GM12878 (cell line): ENCODE results near the gene ACADM. TPM values are rescaled to one million over a fixed set of nuclear protein-coding genes. Genes with fewer than 3 reads are reported as not detected.

Experiments used
- ATAC-seq: fragments of 200-7000 bp; cut with Tn5 transposase; 3 replicates; pipeline ENCODE4 v1.9.1; 2020; ENCODE audit warnings: mild to moderate bottlenecking, moderate library complexity
- BruUV-seq: library from RNA; stranded (reverse); fragments of 400-500 nt; replicated peaks from 2 replicates; lab custom pipeline; 2021; lab: Mats Ljungman, UMichigan
- CTCF ChIA-PET: fragments of 300-600 bp; sonication (Branson Sonifier 250); formaldehyde crosslinking; extraction: SDS; loops from one replicate; lab custom pipeline; 2021; ENCODE audit warnings: inconsistent platforms; lab: Yijun Ruan, JAX
- POLR2A ChIA-PET: fragments of 350-600 bp; formaldehyde crosslinking; extraction: SDS; loops from one replicate; lab custom pipeline; 2021; ENCODE audit warnings: inconsistent platforms; lab: Charles Lee
- RAD21 ChIA-PET: fragments of 300-600 bp; sonication (Branson Sonifier 250); formaldehyde crosslinking; loops from one replicate; lab custom pipeline; 2023; ENCODE audit warnings: antibody characterized with exemption; ENCODE audit not compliant: unreplicated experiment; lab: Charles Lee
- SMC1A ChIA-PET: fragments of 300-600 bp; sonication (Branson Sonifier 250); formaldehyde crosslinking; loops from one replicate; lab custom pipeline; 2023; ENCODE audit not compliant: unreplicated experiment, uncharacterized antibody; lab: Charles Lee
- DNase-seq: peaks from one replicate; pipeline ENCODE4 v3.0.0-alpha.2; 2011; ENCODE audit warnings: low read depth, low spot score
- FAIRE-seq: peaks from 3 replicates; lab custom pipeline; 2011; peaks lifted over from hg19 to GRCh38; lab: Jason Lieb, UNC
- H2AFZ ChIP-seq: 2 replicates; pipeline ENCODE4 v1.6.0; 2011; ENCODE audit warnings: low read depth, low read length, control low read depth; ENCODE audit not compliant: control insufficient read depth
- H3K27ac ChIP-seq: 2 replicates; pipeline ENCODE4 v1.5.1; 2011; ENCODE audit warnings: control low read depth; ENCODE audit not compliant: control insufficient read depth, insufficient read depth
- H3K27me3 ChIP-seq, 2 experiments: replicated peaks in 1 of 2; 2 replicates each; pipeline versions ENCODE4 v1.6.0 to v1.6.1; 2011; ENCODE audit warnings: low read length in 1 of 2; ENCODE audit not compliant: control insufficient read depth in 2 of 2, insufficient read depth in 2 of 2
- H3K36me3 ChIP-seq, 2 experiments: 2 replicates each; pipeline ENCODE4 v1.5.1; 2011; ENCODE audit warnings: low read length in 1 of 2; ENCODE audit not compliant: control insufficient read depth in 2 of 2, insufficient read depth in 2 of 2
- H3K4me1 ChIP-seq: 2 replicates; pipeline ENCODE4 v1.6.1; 2011; ENCODE audit warnings: mild to moderate bottlenecking, low read length, moderate library complexity, mixed read lengths; ENCODE audit not compliant: control insufficient read depth, insufficient read depth
- H3K4me2 ChIP-seq: 2 replicates; pipeline ENCODE4 v1.6.0; 2011; ENCODE audit warnings: control low read depth; ENCODE audit not compliant: control insufficient read depth, insufficient read depth
- H3K4me3 ChIP-seq: fragments of 200-600 bp; sonication (generic); 2 replicates; pipeline ENCODE4 v1.5.1; 2016
- H3K79me2 ChIP-seq: 2 replicates; pipeline ENCODE4 v1.6.0; 2011; ENCODE audit warnings: low read length; ENCODE audit not compliant: control insufficient read depth, insufficient read depth
- H3K9ac ChIP-seq: 2 replicates; pipeline ENCODE4 v1.8.0; 2011; ENCODE audit warnings: low read length, control low read depth, mixed read lengths; ENCODE audit not compliant: control insufficient read depth, insufficient read depth
- H3K9me3 ChIP-seq: replicated peaks from 3 replicates; pipeline ENCODE4 v1.5.1; 2011; ENCODE audit warnings: mild to moderate bottlenecking, low read length; ENCODE audit not compliant: control insufficient read depth, insufficient read depth
- H4K20me1 ChIP-seq: 2 replicates; pipeline ENCODE4 v1.6.0; 2011; ENCODE audit not compliant: control insufficient read depth, insufficient read depth
- BCL11A ChIP-seq: IDR thresholded peaks from 2 replicates; pipeline ENCODE4 v1.6.1; 2011; ENCODE audit warnings: low read depth, low read length
- BCLAF1 ChIP-seq: fragments of 450-650 bp; IDR thresholded peaks from 2 replicates; pipeline ENCODE4 v1.6.1; 2017; ENCODE audit warnings: antibody characterized with exemption, mild to moderate bottlenecking, moderate library complexity
- CEBPB ChIP-seq, 2 experiments: fragments of 150-350 bp in 1 of 2; IDR thresholded peaks; 2 replicates each; pipeline ENCODE4 v1.6.1; 2012 to 2014; ENCODE audit warnings: low read depth in 2 of 2, low read length in 2 of 2, borderline replicate concordance in 1 of 2, inconsistent platforms in 1 of 2
- CHD2 ChIP-seq: IDR thresholded peaks from 2 replicates; pipeline ENCODE4 v1.6.1; 2011; ENCODE audit warnings: low read depth, low read length, improper control_type of control experiment, borderline replicate concordance
- CREB1 ChIP-seq: IDR thresholded peaks from 2 replicates; pipeline ENCODE4 v1.6.1; 2012; ENCODE audit warnings: low read depth, mild to moderate bottlenecking, inconsistent platforms
- CREM ChIP-seq: IDR thresholded peaks from 2 replicates; pipeline ENCODE4 v1.6.1; 2014; ENCODE audit warnings: antibody characterized with exemption, low read depth
- FOS ChIP-seq: IDR thresholded peaks from 3 replicates; pipeline ENCODE4 v1.6.1; 2011; ENCODE audit warnings: borderline replicate concordance; ENCODE audit not compliant: insufficient read length; ENCODE audit errors: extremely low read depth
- FOXM1 ChIP-seq: IDR thresholded peaks from 2 replicates; pipeline ENCODE4 v1.6.1; 2012; ENCODE audit warnings: low read depth, mild to moderate bottlenecking, inconsistent platforms, low read length, moderate library complexity
- KDM1A ChIP-seq: fragments of 200-600 bp; sonication (generic); IDR thresholded peaks from 2 replicates; pipeline ENCODE4 v1.6.1; 2016; ENCODE audit warnings: borderline replicate concordance
- MEF2A ChIP-seq: IDR thresholded peaks from 2 replicates; pipeline ENCODE4 v1.6.1; 2011; ENCODE audit warnings: low read depth, mild to moderate bottlenecking, low read length, moderate library complexity; ENCODE audit not compliant: insufficient read depth
- PML ChIP-seq: IDR thresholded peaks from 2 replicates; pipeline ENCODE4 v1.6.1; 2012; ENCODE audit warnings: low read length, inconsistent platforms
- POLR2AphosphoS2 ChIP-seq: IDR thresholded peaks from 2 replicates; pipeline ENCODE4 v1.6.1; 2011; ENCODE audit warnings: low read depth, mild to moderate bottlenecking, low read length, improper control_type of control experiment, moderate library complexity
- RAD51 ChIP-seq: fragments of 450-650 bp; IDR thresholded peaks from 2 replicates; pipeline ENCODE4 v1.6.1; 2016; ENCODE audit warnings: moderate library complexity, mild to moderate bottlenecking, inconsistent platforms
- RUNX3 ChIP-seq: IDR thresholded peaks from 2 replicates; pipeline ENCODE4 v1.6.1; 2012; ENCODE audit warnings: low read length, inconsistent platforms
- SREBF1 ChIP-seq: IDR thresholded peaks from 2 replicates; pipeline ENCODE4 v1.6.1; 2012; ENCODE audit warnings: mild to moderate bottlenecking, low read length
- SRF ChIP-seq, 2 experiments: IDR thresholded peaks; 2 replicates each; pipeline ENCODE4 v1.6.1; 2011; ENCODE audit warnings: low read depth in 2 of 2, low read length in 2 of 2, mild to moderate bottlenecking in 1 of 2, moderate library complexity in 1 of 2
- TAF1 ChIP-seq: IDR thresholded peaks from 2 replicates; pipeline ENCODE4 v1.6.1; 2011; ENCODE audit warnings: mild to moderate bottlenecking, low read depth, low read length, borderline replicate concordance
- WGBS: methylation state at CpG from one replicate; pipeline ENCODE4 v1.1.6; 2016; ENCODE audit warnings: low lambda C conversion rate; ENCODE audit not compliant: insufficient replicate concordance, insufficient coverage; ENCODE audit errors: missing lambda C conversion rate; 5-methylcytosine and 5-hydroxymethylcytosine counted together
- in situ Hi-C: fragments of 300-500 bp; cut with MboI; formaldehyde crosslinking; loops from 9 replicates; pipeline ENCODE4 v1.14.3; 2018; ENCODE audit warnings: mixed read lengths
- intact Hi-C: fragments of 100-400 bp; cut with micrococcal nuclease; formaldehyde crosslinking; loops from one replicate; pipeline ENCODE4 v1.14.2; 2022; ENCODE audit not compliant: unreplicated experiment
- polyA plus RNA-seq, 11 experiments: library from polyadenylated mRNA; depleted of rRNA in 4 of 11; unstranded in 6 of 11; stranded (reverse) in 5 of 11; fragments of >200 nt; fragmentation: Nextera tagmentation in 4 of 11; fragmentation: Illumina TruSeq in 1 of 11; extraction: Ambion mirVana in 4 of 11; extraction: Trizol in 1 of 11; gene quantifications; 1 replicate in 1 of 11; 2 replicates in 10 of 11; pipeline versions ENCODE4 v1.2.1 to v1.2.3, GENCODE V29; 2011 to 2016; ENCODE audit warnings: inconsistent platforms in 2 of 11, missing spikeins in 2 of 11, low read depth in 1 of 11
- total RNA-seq, 4 experiments: library from RNA; depleted of rRNA in 3 of 4; stranded (reverse); fragments of >200 nt in 3 of 4; fragmentation: Illumina TruSeq in 1 of 4; extraction: Trizol in 1 of 4; gene quantifications; 2 replicates each; pipeline versions ENCODE4 v1.2.1 to v1.2.3, GENCODE V29; 2013 to 2021

The ACADM gene
- total and polyA plus RNA-seq, 10 of the 15 experiments (the other 5 are each of a cell fraction or from before 2014, with no cell fraction given), result 119 to 245 (median 204) TPM

GRCh38 chr1:75707191-75707590 is 17.3 kb upstream of the ACADM start:
- TF ChIP-seq RUNX3 (no peak), TAF1 (no peak), POLR2AphosphoS2 (no peak), FOXM1 (no peak), BCL11A (no peak), SREBF1 (no peak), KDM1A (no peak), RAD51 (no peak), CEBPB (IDR thresholded peaks at IDR 0.05; ENCODE audit: borderline replicate concordance in 1 of 2, low read depth in 2 of 2, low read length in 2 of 2) (no peak), MEF2A (no peak), PML (no peak), FOS (no peak), CREM (no peak), CHD2 (no peak), CREB1 (no peak), SRF (IDR thresholded peaks at IDR 0.05; ENCODE audit: low read depth in 2 of 2, low read length in 2 of 2) (no peak), BCLAF1 (no peak)
- ChIA-PET SMC1A (no interaction called here), RAD21 (no interaction called here), CTCF (no interaction called here), POLR2A (no interaction called here)
- H3K4me2 ChIP-seq, result no peak overlapping the region
- no peaks in the 10 kb centered on the region for H4K20me1 ChIP-seq
- BruUV-seq, result no TSS peak
- no peaks in the 10 kb centered on the region for H3K36me3 ChIP-seq
- H2AFZ ChIP-seq, result no peak overlapping the region
- no peaks in the 10 kb centered on the region for H3K27me3 ChIP-seq
- no peak overlapping the region for H3K27ac ChIP-seq
- no peak overlapping the region for H3K4me3 ChIP-seq
- no peak for ATAC-seq
- WGBS, result 78% methylated on average over 2 of the region's 2 CpGs
- no peaks in the 10 kb centered on the region for H3K79me2 ChIP-seq
- H3K9ac ChIP-seq, result no peak overlapping the region
- in situ Hi-C loops, result no loop called here
- no peaks in the 10 kb centered on the region for H3K4me1 ChIP-seq
- no peak for FAIRE-seq
- intact Hi-C loops, result loop anchor here (5.0 kb wide), 1 partner anchor 40 kb away; no protein-coding TSS in a partner anchor
- H3K9me3 ChIP-seq, result no peaks in the 10 kb centered on the region
- no peak for DNase-seq
